ENCODE results near the gene TRAT1. TPM values are rescaled to one million over a fixed set of nuclear protein-coding genes. Genes with fewer than 3 reads are reported as not detected.

The TRAT1 gene, protein sequence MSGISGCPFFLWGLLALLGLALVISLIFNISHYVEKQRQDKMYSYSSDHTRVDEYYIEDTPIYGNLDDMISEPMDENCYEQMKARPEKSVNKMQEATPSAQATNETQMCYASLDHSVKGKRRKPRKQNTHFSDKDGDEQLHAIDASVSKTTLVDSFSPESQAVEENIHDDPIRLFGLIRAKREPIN
- not detected in 3 replicates for total RNA-seq

DNA sequence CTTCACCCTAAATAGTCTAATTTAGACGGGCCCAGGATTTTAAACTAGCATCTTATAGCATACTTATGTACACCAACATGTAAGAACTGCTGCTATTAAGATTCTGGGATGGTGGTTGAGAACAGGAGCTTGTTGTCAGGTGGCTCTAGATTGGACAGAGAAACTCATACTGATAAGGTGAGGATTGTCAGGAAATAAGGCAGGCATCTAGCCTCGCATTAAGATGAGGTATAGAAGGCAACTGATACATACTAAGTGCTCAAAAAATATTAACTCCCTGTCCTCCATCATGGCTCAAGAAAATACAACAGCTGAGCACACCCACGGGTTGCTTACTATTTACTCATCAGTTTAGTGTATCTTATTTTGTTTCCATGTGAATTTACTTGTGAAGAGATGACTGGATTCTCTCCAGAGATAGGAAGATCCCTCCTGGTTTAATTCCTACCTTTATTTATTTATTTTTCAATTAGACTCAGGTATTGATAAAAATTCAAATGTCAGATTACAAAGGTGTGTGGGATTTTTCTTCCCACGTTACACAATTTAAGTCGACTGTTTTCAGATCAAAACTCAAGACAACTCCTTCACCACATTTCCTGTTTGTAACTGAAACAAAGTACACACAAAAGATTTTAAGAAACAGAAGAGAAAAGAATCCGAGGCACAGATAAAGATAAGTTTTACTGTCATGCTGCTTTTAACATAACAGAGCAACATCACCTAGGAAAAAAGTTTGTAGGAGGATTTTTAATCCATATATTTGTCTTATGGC is at the start of gene TRAT1:
Gene TRAT1, plus strand, starts transcription at position 664 of the 775 bp plus-strand sequence. CDS start 142 bp downstream, outside the sequence.
- Mint-ChIP-seq H3K27me3 (ENCODE audit: low read depth) (peaks cover 2% of the 10 kb centered on the region), H3K4me1 (no peaks in the 10 kb centered on the region), H3K36me3 (no peaks in the 10 kb centered on the region), H3K9me3 (no peaks in the 10 kb centered on the region), H3K27ac (no peak within 1 kb of the TSS), H3K4me3 (no peak within 1 kb of the TSS)
- no peak for DNase-seq (ENCODE audit: low spot score in 2 of 2, unreplicated experiment in 2 of 2)
- TF ChIP-seq, protein P1, sequence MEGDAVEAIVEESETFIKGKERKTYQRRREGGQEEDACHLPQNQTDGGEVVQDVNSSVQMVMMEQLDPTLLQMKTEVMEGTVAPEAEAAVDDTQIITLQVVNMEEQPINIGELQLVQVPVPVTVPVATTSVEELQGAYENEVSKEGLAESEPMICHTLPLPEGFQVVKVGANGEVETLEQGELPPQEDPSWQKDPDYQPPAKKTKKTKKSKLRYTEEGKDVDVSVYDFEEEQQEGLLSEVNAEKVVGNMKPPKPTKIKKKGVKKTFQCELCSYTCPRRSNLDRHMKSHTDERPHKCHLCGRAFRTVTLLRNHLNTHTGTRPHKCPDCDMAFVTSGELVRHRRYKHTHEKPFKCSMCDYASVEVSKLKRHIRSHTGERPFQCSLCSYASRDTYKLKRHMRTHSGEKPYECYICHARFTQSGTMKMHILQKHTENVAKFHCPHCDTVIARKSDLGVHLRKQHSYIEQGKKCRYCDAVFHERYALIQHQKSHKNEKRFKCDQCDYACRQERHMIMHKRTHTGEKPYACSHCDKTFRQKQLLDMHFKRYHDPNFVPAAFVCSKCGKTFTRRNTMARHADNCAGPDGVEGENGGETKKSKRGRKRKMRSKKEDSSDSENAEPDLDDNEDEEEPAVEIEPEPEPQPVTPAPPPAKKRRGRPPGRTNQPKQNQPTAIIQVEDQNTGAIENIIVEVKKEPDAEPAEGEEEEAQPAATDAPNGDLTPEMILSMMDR (IDR thresholded peaks at IDR 0.05; ENCODE audit: unreplicated experiment), result no peak

GRCh38 chr3:108775649-108776048 is 46.9 kb upstream of the TRAT1 start:
- no peaks in the 10 kb centered on the region for H3K9me3 Mint-ChIP-seq
- H3K36me3 Mint-ChIP-seq, result no peaks in the 10 kb centered on the region
- H3K4me3 Mint-ChIP-seq, result no peak overlapping the region
- no peak for DNase-seq (ENCODE audit: low spot score in 2 of 2, unreplicated experiment in 2 of 2)
- H3K27ac Mint-ChIP-seq, result no peak overlapping the region
- TF ChIP-seq, protein P1 (IDR thresholded peaks at IDR 0.05; ENCODE audit: unreplicated experiment), result no peak
- H3K27me3 Mint-ChIP-seq (ENCODE audit: low read depth), result peaks cover 7% of the 10 kb centered on the region
- no peaks in the 10 kb centered on the region for H3K4me1 Mint-ChIP-seq

GRCh38 chr3:108779496-108779895 is 43.1 kb upstream of the TRAT1 start:
- H3K27ac Mint-ChIP-seq, result no peak overlapping the region
- H3K27me3 Mint-ChIP-seq (ENCODE audit: low read depth), result peaks cover 8% of the 10 kb centered on the region
- TF ChIP-seq, protein P1 (IDR thresholded peaks at IDR 0.05; ENCODE audit: unreplicated experiment), result no peak
- no peak overlapping the region for H3K4me3 Mint-ChIP-seq
- H3K4me1 Mint-ChIP-seq, result no peaks in the 10 kb centered on the region
- no peaks in the 10 kb centered on the region for H3K9me3 Mint-ChIP-seq
- H3K36me3 Mint-ChIP-seq, result no peaks in the 10 kb centered on the region
- no peak for DNase-seq (ENCODE audit: low spot score in 2 of 2, unreplicated experiment in 2 of 2)

GRCh38 chr3:108780235-108780634 is 42.4 kb upstream of the TRAT1 start:
- H3K4me1 Mint-ChIP-seq, result no peaks in the 10 kb centered on the region
- H3K27ac Mint-ChIP-seq, result no peak overlapping the region
- TF ChIP-seq, protein P1 (IDR thresholded peaks at IDR 0.05; ENCODE audit: unreplicated experiment), result no peak
- no peak for DNase-seq (ENCODE audit: low spot score in 2 of 2, unreplicated experiment in 2 of 2)
- H3K4me3 Mint-ChIP-seq, result no peak overlapping the region
- H3K9me3 Mint-ChIP-seq, result peaks cover 7% of the 10 kb centered on the region
- H3K36me3 Mint-ChIP-seq, result no peaks in the 10 kb centered on the region
- peaks cover 15% of the 10 kb centered on the region for H3K27me3 Mint-ChIP-seq (ENCODE audit: low read depth)

DNA sequence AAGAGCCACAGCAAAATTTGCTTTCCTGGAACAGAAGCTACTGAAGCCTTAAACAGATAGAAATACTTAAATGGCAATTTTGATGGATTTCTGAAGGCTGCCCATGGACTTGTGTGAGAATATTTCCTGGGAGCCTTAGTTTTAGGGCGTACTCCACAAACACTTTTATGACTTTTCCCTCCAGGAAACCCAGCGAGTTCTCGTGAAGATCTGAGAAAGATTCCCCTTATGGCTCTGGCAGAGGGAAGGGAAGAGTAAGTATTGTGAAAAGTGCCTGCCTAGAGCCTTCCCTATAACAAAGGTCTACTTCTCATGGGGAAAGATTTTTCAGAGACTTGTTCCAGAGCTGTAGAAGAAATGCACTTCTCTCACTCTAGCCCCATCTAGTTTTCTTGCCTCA is 31.1 kb upstream of the TRAT1 start:
- Mint-ChIP-seq H3K27ac (no peak overlapping the region), H3K27me3 (ENCODE audit: low read depth) (peaks cover under 1% of the 10 kb centered on the region), H3K9me3 (peaks cover 26% of the 10 kb centered on the region), H3K36me3 (no peaks in the 10 kb centered on the region), H3K4me1 (no peaks in the 10 kb centered on the region), H3K4me3 (no peak overlapping the region)
- DNase-seq (ENCODE audit: low spot score in 2 of 2, unreplicated experiment in 2 of 2), result no peak
- TF ChIP-seq, protein P1 (IDR thresholded peaks at IDR 0.05; ENCODE audit: unreplicated experiment), result no peak
